ENCODE measurements around the gene LGALSL.

Gene LGALSL

DNA sequence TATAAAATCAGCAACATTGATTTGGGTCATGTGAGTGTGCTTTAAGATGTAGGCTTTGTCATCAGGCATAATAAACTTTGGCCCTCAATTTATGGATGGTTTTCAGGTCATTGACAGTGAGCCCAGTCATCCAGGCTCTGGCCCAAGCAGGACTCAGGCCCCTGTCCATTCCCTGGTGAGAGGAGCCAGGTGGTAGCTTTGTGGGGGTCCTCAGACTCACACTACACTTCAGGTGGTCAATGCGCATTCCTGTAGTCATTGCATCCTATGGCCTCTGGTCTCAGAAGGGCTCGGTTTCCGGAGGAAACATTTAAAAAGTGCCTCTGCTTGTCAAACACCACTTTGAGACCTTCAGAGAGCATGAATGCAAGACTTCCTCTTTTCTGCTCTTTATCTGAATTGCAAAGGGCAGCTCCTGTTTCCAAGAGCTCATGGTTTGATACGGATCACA, 20.2 kb downstream of the LGALSL start:
- DNase-seq = no peak

DNA sequence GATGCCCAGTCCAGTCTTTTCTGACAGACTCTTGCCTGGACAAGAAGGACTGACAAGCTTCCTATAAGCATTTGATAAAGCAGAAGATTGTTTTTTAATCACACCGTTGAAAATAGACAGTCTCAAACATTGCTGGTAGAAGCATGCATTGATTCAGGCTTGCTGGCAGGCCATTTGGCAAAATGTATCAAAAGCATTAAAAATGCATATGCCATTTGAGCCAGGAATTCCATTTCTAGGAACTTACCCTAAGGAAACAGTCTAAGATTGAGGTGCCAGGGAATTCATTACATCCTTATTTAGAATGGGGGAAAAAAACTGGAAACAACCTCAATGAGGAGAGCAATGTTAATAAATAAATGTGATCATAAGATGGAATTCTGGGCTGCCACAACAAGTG, 20.7 kb downstream of the LGALSL start:
- DNase-seq = no peak

- no peak for DNase-seq
These were observed 23.1 kb downstream of the LGALSL start for GRCh38 chr2:64477037-64477436.

DNA sequence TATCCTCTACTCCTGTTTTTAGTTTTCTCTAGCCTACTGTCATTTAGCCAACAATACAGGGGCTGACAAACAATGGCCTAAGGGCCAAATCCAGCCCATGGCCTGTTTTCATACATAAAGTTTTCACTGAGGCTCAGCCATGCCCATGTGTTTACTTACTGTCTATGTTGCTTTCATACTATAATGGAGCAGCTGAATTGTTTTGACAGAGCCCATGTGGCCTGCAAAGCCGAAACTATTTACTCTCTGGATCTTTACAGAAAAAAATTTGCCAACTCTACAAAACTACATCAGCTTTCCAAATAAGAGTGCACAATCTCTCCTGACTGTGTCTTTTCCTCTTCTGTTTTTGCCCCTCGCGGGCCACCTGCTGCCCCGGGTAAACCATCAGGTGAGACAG, 24.0 kb downstream of the LGALSL start:
- DNase-seq = no peak

- no peak for DNase-seq
These were observed 24.7 kb downstream of the LGALSL start for GRCh38 chr2:64478502-64479230.

DNA sequence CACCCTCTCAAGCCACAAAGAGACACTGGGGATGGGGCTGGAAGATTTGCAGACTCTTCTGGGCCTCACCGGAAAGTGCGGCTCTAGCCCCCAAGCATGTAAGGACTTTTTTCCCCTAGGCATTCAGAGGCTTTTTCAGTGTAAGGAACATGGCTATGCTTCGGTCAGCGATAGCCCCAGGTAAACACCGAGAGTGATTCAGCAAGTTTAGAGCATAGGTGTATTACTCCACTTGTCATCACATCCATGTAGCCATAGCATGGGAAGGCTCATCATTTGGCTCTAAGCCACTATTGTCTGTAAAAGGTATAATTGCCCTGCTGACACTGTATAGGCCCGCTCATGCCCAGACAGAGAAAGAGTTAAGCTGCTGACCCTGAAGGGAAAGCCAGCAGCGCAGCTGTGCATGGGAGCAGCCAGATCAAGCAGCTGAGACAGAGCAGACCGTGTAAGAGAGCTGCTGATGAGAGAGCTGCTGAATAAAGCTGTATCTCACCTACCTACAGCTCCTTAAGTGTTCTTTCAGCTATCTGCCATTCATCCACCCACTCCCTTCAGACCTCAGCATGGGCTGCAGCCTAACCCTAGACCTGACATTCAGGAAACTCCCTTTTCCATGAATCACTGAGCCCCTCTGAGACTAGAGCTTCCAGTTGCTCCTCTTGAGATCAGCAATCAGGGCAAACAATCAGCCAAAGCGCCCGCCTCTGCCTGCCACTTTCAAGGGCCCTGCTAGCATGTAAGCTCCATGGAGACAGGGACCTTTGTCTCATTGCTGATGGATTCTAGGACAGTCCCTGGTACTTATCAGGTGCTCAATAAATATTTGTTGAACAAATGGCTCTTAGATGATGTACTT, 25.5 kb downstream of the LGALSL start:
- no peak for DNase-seq

GRCh38 chr2:64481665-64482064, 27.7 kb downstream of the LGALSL start:
- DNase-seq = no peak

DNA sequence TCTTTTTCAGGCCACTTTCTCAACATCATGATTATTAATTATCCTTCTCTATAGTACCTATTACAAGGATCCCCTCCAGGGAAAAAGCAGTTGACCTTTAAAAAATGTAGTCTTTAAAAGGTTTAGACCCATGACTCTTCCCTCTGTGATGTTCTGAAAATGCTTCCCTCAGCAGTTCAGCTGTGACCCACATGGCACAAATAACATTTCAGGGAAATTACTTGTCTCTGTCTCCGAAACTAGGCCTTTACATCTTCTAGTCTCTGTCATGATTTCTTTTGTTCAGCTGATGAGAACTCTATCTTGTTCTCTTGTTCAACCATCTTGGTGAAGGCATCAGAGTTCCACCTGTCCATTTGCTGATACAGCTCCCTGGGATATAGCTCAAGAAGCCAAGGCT, 28.3 kb downstream of the LGALSL start:
- DNase-seq = no peak

- no peak for DNase-seq
These were observed 29.0 kb downstream of the LGALSL start for GRCh38 chr2:64482765-64483504.

- DNase-seq = no peak
These were observed 31.4 kb downstream of the LGALSL start for GRCh38 chr2:64485331-64485730.

DNA sequence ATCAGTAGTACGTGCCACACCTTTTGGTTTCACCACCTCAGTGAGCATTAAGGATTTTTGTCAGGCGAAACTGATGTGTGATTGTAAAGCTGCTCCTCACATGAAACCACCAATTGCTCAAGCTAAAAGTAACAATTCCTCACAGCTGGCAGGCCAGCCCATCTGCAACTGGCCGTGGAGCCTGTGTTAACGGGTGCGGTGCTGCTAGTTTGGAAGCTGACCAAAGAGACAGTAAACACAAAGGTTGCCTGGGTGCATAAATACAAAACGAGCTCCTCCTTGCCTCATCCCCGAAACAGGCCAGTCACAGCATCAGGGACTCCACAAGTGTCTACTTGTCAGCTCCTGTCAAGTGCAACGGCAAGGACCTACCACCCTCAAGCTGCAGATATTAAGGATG, 32.0 kb downstream of the LGALSL start:
- no peak for DNase-seq

DNA sequence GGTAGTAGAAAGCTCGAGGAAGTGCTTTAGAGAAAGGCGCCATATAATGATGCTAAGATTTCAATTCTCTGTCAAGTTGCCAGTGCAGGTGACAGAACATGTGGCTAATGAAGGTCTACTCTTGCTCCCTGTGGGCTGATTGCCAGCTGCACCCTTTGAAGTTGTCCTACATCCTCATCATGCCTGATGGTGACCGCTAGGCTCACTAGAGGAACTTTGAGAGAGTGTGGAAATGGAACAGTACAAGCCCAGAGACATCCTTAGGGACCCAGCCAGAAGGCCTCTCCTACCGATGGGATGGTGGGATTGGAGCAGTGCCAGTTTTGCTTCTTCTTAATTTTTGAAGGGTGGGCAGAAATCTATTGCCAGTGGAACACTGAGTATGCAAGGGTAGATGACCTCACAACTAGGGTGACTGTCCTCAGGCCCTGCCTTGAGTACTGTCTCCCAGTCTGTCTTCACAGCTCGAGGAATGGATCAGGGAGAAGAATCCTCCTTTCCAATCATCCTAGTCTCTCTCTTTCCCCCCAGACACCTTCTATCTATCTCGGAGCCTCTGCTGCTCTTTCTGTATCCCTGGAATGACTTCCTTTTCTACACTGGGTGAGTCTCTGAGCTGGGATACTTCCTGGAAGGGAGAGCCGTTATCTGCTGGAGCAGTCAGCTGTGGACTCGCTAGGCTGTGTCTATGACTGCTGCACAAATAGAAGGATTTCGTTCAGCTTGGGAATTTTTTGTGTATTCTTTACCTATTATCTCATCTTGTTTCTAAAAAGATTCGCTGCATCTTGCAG, 33.5 kb downstream of the LGALSL start:
- DNase-seq = no peak

- DNase-seq = peak; percentile 43
These were observed 34.4 kb downstream of the LGALSL start for GRCh38 chr2:64488050-64488974.

- no peak for DNase-seq
These were observed 35.3 kb downstream of the LGALSL start for GRCh38 chr2:64489081-64489751.

DNA sequence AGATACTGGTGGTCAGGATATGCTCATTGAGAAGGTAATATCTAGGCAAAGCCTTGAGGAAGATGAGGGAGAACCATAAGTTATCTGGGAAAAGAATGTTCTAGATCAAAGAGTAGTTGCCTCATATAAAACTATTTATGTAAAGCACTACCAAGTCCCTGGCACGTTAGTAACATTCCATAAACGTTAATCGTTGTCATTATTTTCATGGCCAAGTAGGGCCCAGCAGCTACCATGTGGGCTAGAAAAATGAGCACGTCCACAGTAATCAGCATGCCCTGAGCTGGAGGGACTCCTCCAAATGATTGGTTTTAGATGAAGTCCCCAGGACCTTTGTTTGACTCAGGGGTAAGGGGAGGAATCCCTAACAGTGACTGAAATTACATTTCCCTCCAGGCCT, 37.5 kb downstream of the LGALSL start:
- no peak for DNase-seq

- no peak for DNase-seq
These were observed 38.3 kb downstream of the LGALSL start for GRCh38 chr2:64492272-64492671.

DNA sequence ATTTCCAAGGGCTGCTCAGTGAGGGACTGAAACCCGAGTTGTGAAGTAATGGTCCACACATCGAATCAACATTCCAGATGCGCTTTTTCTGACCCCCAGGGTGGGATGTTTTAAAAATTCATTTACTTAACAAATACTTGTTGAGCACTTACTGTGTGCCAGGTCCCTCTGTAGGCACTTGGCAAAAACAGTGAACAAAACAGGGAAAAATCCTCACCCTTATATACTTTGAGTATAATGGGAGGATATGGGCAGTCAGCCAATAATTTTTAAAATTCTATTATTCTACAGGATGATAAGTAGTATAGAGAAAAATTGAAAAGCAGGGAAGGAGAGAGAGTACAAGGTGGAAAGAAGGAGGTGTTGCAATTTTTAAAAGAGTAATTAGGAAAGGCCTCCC, 38.9 kb downstream of the LGALSL start:
- no peak for DNase-seq

GRCh38 chr2:64493788-64494187, 39.8 kb downstream of the LGALSL start:
- DNase-seq = no peak

GRCh38 chr2:64498438-64498837, 44.5 kb downstream of the LGALSL start:
- DNase-seq = no peak

GRCh38 chr2:64500549-64500948, 46.6 kb downstream of the LGALSL start:
- no peak for DNase-seq

- DNase-seq = no peak
These were observed 48.0 kb downstream of the LGALSL start for GRCh38 chr2:64501946-64502345.

All from NCI-H1694 (cell line).